ENCODE data around the gene ZNF335.

Gene ZNF335

GRCh38 chr20:45951925-45952834 is 19.8 kb downstream of the ZNF335 start:
- DNase-seq (ENCODE audit: low spot score), result no peak

GRCh38 chr20:45950330-45950646 is 21.7 kb downstream of the ZNF335 start:
- no peak for DNase-seq (ENCODE audit: low spot score)

DNA sequence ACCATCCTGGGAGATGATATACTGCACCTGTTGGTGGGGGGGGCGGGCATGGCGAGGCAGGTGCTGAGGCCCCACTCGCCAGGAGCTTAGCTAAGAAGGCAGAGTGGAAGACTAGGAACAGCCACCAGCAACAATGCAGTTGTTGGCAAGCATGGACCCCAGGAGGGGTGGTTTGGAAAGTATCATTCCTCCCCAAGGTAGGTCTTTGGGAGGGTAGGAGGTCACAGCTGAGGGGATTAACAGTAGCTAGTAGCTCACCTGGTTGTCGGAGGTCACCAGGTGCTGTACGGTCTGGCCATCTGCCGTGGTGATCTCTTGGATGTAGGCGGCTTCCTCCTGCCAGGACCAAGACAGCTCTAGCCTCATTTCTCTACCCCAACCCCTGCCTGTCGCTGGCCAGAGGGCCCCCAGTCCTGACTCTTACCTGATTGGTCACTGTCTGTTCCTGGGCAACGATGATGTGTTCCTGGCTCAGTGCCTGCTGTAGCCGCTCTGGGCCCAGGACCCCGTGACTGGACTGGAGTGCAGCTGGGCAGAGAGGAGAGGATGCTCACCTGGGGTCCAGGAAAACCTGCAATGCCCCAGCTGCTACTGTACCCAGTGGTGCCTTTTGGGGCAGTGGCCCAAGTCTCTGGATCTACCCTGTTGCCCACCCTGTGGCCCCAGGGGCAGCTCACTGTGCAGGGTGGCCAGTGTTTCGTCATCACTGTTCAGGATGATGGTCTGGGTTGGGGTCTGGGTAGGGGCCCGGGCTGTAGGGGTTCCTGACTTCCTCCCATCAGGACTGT is 22.3 kb downstream of the ZNF335 start:
- DNase-seq (ENCODE audit: low spot score), result no peak

- no peak for DNase-seq (ENCODE audit: low spot score)
Measured at GRCh38 chr20:45948742-45949541, 23.1 kb downstream of the ZNF335 start.

GRCh38 chr20:45948261-45948733 is 23.7 kb downstream of the ZNF335 start:
- no peak for DNase-seq (ENCODE audit: low spot score)

DNA sequence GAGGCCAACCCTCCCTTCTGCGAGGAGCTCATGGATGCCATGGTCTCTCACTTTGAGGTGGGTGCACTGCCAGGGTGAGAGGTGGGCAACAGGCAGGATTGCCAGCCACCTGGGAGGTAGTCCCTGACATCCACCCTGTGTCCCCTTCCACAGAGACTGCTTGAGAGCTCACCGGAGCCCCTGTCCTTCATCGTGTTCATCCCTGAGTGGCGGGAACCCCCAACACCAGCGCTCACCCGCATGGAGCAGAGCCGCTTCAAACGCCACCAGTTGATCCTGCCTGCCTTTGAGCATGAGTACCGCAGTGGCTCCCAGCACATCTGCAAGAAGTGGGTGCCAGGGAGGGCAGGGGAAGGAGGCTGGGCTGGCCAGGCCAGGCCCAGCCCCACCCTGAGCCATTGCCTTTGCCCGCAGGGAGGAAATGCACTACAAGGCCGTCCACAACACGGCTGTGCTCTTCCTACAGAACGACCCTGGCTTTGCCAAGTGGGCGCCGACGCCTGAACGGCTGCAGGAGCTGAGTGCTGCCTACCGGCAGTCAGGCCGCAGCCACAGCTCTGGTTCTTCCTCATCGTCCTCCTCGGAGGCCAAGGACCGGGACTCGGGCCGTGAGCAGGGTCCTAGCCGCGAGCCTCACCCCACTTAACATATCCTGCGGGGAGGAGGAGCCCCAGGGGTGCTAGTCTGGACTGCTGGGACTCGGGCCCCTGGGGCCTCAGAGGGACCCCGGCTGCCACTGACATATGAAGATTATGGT is 24.7 kb downstream of the ZNF335 start:
- no peak for DNase-seq (ENCODE audit: low spot score)

GRCh38 chr20:45946149-45946970 is 25.6 kb downstream of the ZNF335 start:
- DNase-seq (ENCODE audit: low spot score), result no peak

- no peak for DNase-seq (ENCODE audit: low spot score)
Measured at GRCh38 chr20:45945678-45946148, 26.3 kb downstream of the ZNF335 start.

DNA sequence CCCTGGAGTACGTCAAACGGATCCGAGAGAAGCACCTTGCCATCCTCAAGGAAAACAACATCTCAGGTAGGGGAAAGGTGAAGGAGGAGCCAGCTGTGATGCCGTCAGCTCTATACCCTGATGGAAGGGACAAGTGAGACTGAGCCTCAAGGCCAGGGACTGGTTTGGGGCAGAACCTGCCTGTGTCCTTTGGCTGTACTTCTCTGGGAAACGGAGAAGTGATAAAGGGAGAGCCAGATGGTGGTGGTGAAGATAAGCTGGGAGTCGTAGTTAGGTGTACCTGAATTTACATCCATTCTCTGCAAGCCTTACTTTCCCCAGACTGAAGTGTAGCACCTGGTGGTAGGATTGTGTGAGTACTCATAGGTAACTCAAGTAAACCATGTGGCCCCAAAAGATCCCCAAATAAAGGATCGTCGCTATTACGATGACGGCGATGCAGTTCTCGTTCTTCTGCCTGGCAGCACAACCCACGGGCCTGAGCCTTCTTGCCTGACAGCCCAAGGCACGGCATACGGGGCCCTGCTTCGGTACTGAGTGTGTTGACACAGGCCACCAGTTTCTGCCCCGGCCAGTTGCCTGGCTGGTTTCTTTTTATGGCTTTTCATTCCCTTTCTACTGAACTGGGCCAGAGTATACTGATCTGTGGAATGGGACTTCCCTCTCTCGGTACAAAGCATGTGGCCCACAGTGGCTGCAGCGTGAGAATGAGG is 26.9 kb downstream of the ZNF335 start:
- DNase-seq (ENCODE audit: low spot score), result no peak

GRCh38 chr20:45944151-45944964 is 27.6 kb downstream of the ZNF335 start:
- DNase-seq (ENCODE audit: low spot score), result no peak

DNA sequence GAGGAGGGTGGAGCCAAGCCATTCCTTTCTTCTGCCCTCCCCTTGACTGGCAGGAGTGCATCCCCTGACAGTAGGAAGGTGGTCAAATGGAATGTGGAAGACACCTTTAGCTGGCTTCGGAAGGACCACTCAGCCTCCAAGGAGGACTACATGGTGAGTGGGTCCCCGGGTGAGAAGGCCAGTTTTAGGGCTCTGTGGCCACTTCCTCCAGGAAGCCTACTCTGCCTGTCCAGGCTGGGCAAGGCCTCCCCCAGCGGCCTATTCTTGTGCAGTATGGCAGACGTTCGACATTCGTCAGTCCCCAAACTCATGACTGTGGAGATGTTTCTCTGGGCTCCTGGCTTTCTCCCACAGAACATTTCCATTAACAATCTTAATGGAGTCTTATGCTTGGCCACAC is 28.4 kb downstream of the ZNF335 start:
- DNase-seq (ENCODE audit: low spot score), result no peak

- no peak for DNase-seq (ENCODE audit: low spot score)
Measured at GRCh38 chr20:45940469-45940868, 31.5 kb downstream of the ZNF335 start.

DNA sequence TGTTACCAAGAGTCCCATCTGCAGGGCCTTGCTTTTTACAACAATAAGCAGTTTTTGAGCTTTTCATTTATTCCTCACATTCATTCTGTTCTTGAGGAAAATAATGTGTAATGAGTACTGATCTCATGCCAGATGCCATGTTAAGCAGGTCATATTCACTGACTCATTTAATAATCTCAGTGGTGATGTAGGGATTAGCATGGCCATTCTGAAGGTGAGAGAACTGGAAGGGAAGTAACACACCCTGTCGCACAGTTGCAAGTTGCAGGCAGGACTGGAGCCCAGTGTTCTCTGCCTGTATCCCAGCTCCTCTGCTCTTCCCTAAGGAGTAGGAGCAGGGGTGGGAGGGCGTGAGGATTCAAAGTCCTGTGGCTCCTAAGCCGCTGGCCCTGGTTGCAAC is 31.9 kb downstream of the ZNF335 start:
- no peak for DNase-seq (ENCODE audit: low spot score)

DNA sequence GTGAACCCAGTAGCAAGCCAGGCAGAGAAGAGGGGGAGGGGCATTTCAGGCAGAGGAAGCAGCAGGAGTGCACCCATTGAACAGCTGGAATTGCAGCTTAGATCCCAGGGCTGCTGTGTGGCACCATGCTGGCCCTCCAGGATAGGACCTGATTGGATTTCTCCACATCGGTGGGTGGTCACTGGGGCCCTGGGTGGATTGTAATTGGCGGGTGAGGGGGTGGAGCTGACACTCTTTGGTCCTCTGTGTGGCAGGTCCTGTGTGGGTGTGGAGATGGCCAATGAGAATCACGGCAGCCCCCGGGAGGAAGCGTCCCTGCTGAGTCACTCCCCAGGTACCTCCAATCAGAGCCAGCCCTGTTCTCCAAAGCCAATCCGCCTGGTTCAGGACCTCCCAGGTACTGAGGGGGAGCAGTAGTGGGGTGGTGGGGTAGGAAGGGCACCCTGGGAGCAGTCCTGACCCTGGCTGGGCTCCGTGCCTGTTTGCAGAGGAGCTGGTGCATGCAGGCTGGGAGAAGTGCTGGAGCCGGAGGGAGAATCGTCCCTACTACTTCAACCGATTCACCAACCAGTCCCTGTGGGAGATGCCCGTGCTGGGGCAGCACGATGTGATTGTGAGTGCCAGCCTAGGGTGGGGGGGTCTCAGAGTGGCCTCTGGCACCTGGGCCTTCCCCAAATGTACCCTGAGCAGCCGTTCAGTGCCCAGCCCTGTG is 33.1 kb downstream of the ZNF335 start:
- DNase-seq (ENCODE audit: low spot score), result no peak

DNA sequence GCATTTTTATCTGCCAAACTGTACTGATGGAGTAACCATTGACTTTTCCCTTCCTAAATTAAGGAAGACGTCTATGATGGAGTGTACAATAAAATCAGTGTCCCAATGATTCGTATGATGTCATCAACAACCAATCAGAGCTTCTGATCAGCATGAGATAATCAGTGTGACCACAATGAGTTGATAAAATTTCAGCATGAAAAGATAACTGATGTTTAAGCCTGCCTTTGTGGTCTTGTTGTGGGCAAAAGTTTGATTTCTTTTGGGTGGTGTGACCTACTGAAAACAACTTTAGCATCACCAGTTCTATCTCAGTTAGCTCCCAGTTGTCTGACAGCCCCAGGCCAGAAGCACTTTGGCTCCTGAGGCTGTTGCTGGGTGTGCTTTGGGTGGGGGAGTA is 34.2 kb downstream of the ZNF335 start:
- DNase-seq (ENCODE audit: low spot score), result no peak

DNA sequence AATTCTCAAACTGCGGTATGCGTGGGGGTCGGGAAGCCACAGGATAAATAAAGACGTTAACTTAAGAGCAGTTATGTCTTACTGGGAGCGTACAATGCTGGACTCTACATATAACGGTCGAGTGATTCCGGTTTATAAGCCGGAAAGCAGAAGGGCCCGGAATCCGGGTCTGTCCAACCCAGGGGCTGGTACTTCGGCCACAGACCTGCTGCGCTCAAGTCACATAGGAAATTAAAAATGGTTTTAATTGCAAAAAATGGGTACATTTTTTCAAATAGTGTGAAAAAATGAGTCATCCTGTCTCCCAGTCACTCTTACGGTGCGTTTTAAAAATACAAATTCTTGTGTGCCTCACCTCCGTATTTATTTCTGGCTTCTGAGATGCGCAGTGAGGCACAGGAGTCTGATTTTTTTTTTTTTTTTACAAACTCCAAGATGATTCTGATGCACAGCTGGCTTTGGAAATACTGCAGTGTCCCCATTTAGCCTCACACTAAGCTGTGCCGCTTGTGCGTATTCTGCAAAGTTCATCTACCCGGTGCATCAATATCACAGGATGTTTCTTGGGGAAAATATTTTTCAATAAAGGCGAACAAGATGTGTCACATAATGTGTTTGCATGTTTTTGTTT is 36.5 kb downstream of the ZNF335 start:
- no peak for DNase-seq (ENCODE audit: low spot score)

DNA sequence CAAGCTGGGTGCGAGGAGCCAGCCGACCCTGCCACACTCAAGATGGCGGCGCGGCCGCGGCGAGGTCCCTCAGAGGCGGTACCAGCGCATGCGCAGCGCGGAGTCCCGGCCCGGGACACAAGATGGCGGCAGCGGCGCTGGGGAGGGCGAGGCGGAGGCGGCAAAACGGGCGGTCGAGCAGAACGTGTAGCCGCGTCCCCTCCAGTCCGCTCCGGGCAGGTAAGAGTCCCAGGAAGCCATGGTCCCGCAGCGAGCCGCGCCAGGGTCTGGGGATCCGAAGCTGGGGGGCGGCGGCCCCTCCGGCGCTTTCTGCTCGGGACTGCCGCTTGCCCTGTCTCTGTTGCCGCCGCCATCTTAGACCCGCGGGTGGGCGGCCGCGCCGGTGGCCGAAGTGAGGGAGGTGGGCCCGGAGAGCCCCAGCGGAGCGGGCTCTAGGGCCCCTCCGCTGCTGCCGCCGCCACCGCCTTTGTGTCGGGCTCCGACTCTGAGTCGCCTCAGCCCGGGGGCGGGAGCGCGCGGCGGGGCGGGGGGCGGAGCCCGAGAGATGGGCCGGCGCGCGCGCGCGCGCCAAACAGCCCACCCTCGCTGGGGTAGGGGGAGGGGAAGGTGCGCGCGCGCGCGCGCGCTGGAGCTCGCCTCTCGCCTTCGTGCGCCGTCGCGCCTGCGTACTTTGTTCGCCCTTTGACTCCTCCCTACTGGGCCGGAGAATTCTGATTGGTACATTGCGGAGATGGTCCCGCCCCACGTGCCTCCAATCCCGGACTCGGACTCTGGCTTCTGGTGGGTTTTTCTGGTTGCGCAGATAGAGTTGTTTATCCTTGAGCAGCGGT is 37.2 kb downstream of the ZNF335 start, which contains the start of gene PCIF1:
PCIF1 (plus strand) TSS at position 98 of the 830 bp plus-strand sequence. CDS start 4,317 bp downstream, outside the sequence.
- peak; percentile 98 for DNase-seq (ENCODE audit: low spot score)

Measured in kidney capillary endothelial cell (primary cell).